Measurements from ENCODE around the gene RPS6KB1.
A peak's percentile ranks its signal among the peaks of the same experiment; 100 is the strongest.
"Not testable (repeated sequence)": the region's sequence is repeated elsewhere in the genome, so short reads cannot be mapped to it uniquely, and the experiment has no call there.

Gene RPS6KB1

DNA sequence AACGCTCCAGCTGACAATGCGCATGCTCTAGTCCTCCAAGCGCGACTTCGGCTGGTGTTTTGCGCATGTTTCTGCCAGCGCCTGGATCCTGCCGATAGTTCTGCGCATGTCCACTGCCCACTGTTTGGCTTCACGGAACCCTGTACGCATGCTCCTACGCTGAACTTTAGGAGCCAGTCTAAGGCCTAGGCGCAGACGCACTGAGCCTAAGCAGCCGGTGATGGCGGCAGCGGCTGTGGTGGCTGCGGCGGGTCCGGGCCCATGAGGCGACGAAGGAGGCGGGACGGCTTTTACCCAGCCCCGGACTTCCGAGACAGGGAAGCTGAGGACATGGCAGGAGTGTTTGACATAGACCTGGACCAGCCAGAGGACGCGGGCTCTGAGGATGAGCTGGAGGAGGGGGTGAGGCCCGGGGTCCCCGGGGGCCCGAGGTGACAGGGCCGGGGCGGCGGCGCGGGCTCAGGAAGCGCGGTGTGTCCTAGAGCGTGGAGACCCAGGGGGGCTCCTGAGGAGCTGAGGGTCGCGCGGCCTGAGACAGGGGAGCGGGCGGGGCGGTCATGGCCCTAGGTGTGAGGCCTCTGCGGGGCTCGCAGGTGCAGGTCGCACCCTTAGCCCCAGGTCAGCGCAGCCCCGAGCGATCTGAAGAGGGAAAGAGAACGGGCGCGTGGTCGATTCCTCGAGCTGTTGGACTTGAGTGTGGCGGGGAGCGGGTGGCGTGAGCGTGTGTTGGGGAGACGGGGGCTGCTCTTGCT lies at the start of gene RPS6KB1, which contains the start of gene TUBD1:
Gene RPS6KB1, plus strand, starts transcription at position 198 of the 752 bp plus-strand sequence. Its CDS starts 64 bp downstream, at position 262.
Gene TUBD1, minus strand, starts transcription at position 20 of the 752 bp plus-strand sequence. CDS start 1,941 bp downstream, outside the sequence.
- peak; percentile 99 for DNase-seq

DNA sequence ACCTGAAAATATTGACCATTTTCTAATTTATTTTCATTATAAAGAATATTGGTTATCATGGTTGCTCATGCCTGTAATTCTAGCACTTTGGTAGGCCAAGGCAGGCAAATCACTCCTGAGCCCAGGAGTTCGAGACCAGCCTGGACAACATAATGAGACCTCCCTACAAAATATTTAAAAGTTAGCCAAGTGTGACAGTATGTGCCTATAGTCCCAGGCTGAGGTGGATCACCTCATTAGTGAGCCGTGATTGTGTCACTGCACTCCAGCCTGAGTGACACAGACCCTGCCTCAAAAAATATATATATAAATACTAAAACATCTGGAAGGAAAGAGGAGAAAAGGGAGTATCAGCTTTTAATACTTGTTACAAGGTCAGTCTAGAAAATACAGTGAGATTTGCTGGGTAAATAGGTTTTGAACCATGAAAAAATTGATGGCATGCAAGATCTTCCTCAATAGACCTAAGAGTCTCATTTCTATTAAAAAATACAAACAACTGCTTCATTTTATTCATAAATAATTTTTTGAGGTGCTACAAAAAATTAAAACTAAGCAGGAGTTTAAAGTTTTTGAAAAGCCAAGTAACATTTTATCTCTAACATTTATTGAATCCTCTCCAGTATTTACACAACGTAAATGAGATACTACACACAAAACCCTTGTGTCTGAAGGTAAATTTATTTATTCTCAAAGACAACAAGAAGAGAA lies 47.9 kb upstream of the RPS6KB1 start:
- no peak for DNase-seq

DNA sequence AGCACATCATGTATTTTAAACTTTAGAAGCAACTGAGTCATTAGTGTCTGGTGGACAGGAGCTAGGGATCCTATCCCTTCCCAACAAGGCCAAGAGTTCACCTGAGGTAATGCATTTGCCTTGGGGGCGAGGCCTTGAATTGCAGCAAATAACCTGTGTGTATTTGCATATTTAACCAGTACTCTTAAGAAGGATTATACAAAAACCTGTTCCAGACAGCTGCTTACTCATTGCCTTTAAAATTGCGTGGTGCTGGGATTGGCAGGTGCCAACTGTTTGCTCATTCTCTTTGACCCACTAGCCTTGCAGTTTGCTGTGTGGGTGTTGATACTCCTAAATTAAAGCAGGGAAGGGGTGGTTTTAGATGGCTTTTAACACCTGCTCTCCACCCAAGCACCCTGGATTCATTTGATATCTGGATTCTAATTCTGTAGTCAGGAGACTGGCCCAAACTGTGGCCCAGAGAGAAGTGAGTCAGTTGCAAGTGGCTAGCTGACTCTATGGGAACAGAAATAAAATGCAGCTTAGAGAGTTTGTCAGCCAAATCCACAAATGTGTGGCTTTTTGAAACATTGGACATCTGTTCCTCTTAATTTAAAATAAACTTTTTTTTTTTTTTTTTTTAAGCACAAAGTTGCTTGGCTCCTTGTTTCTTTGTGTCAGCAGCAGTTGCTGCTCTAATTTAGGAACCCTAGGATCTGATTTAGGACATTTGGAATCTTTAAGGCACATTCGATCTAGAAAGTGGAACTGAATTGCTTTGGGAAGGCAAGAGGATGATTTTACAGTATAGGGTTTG lies 47.1 kb upstream of the RPS6KB1 start:
- peak; percentile 59 for DNase-seq

DNA sequence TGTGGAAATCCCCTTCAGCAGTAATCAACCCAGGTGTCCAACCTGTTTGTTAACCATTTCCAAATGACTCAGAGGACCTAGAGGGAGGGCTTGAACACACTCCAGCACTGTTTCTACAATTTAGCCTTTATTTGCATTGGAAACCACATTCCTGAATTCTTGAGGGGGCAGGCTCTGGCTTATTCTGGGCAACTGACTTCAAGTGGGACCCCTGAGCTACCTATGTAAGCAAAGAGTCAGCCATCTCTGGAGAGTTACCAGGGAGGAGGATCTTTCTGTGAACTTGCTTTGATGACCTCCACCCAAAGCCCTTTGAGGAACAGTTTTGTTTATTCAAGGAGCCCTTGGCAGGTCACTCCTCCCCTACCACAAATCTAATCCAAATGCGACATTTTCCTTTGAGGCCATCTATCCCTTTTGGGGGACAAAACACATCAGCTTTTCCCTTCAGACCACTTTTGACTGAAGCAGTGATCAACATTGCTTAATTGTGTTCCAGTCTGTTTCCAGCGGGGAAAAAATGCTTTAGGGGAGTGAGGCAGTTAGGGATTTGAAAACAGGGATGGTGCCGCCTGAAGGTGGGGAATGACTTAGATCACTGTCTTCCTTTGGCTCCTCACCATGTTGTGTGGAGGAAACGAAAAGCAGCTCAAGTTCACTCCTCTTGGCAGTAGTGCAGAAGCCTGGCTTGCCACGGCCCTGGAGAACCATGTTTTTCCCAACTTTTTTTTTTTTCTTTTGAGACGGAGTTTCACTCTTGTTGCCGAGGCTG lies 46.3 kb upstream of the RPS6KB1 start:
- no peak for DNase-seq

DNA sequence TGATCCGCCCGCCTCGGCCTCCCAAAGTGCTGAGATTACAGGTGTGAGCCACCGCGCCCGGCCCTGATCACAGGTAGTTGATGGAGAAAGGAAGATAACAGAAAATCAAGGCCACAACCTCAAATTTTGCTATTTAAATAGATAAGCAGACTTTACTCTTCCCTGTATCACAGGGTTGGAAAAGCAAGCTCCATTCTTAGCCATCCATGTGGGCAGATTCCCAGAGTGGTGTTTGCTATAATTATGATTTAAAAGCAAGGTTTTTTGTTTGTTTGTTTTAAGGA lies 44.6 kb upstream of the RPS6KB1 start:
- no peak for DNase-seq

DNA sequence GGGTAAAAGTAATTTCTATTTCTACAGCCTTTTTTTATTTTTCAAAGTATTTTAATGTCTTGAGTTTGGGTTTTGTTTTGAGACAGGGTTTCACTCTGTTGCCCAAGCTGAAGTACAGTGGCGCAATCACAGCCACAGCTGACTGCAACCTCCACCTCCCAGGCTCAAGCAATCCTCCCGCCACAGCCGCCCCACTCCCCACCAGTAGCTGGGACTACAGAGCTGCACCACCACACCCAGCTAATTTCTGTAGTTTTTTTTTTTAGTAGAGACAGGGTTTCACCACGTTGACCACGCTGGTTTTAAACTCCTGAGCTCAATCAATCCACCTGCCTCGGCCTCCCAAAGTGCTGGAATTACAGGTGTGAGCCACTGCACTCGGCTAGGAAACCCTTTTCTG lies 44.1 kb upstream of the RPS6KB1 start:
- DNase-seq, result peak; percentile 78

DNA sequence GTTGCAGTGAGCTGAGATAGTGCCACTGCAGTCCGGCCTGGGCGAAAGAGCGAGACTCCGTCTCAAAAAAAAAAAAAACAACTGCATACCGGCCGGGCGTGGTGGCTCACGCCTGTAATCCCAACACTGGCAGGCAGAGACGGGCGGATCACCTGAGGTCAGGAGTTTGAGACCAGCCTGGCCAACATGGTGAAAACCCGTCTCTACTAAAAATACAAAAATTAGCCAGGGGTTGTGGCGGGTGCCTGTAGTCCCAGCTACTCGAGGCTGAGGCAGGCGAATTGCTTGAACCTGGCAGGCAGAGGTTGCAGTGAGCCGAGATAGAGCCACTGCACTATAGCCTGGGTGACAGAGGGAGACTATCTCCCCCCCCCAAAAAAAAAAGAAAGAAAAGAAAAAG lies 42.6 kb upstream of the RPS6KB1 start:
- not testable (repeated sequence) for DNase-seq

DNA sequence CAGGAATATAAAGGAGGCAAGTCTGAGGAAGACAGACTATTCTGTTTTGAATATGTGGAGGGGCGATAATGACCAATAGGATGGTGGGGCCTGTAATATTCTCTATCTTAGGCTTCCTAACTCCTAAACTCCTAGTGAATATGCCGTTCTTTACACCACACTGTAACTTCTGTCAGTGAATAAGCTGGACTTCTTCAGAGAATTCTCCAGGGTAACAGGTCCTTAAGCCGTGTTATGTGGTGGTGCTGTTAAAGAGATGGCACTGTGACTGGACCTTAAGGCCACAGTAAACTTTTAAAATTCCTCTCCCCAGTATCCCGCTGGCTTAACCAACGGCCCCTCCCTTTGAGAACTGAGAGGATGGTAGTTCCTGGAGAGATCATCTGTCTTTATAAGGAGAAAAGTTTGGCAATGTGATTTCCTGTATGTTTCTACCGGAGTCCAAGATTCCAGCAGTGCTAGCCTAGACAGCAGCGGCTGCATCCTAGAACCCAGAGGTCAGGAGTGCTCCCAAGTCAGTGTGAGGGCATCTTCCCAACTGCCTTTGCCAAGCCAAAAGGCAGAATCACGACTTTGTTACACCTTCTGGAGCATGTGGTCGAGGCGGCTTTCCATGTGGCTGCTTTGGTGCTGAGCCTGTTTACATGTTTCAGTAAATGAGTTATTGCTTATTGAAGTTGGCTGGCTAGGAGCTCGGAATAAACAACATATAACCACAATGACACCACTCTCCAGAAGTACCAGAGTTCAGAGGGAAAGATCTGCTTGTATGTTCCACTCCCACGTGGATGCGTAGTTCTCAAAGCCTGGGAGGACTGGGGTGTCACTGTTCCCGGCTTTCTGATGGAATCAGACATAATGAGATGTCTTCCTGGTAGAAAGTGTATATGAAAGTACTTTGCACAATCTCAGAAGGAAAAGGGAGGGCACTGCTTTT lies 41.2 kb upstream of the RPS6KB1 start:
- DNase-seq, result no peak

DNA sequence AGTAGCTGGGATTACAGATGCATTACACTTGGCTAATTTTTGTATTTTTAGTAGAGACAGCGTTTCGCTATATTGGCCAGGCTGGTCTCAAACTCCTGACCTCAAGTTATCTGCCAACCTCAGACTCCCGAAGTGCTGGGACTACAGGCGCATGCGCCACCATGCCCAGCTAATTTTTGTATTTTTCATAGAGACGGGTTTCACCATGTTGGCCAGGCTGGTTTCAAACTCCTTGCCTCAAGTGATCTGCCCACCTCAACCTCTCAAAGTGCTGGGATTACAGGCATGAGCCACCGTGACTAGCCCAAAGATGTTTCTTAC lies 40.1 kb upstream of the RPS6KB1 start:
- DNase-seq, result not testable (repeated sequence)

DNA sequence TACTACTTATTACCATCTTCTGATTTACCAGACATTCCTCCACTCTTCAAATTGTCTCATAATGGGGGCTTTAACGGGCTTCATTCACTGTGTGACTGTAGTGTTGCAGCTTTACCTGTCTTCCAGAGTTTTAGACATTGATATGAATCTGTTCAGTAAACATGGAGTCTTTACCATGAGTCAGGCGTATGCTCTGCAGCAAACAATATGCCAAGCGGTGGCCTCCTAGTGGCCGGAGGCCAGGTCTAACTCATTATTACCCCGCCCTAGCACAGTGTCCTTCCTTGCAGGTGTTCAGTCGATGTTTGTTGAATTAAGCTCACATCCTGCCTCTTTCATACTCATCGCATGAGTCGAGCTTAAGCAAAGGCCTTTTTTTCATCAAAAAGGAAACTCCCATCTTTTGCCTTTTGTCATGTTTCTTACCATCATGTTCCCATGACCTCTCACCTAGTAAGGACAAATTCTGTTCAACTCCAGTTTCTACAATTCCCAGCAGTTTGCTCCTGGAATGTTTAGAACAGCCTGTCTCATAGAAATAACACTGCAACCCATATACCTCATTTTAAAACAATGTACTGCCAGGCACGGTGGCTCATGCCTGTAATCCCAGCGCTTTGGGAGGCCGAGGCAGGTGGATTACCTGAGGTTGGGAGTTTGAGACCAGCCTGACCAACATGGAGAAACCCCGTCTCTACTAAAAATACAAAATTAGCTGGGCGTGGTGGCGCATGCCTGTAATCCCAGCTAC lies 39.6 kb upstream of the RPS6KB1 start:
- peak; percentile 75 for DNase-seq

DNA sequence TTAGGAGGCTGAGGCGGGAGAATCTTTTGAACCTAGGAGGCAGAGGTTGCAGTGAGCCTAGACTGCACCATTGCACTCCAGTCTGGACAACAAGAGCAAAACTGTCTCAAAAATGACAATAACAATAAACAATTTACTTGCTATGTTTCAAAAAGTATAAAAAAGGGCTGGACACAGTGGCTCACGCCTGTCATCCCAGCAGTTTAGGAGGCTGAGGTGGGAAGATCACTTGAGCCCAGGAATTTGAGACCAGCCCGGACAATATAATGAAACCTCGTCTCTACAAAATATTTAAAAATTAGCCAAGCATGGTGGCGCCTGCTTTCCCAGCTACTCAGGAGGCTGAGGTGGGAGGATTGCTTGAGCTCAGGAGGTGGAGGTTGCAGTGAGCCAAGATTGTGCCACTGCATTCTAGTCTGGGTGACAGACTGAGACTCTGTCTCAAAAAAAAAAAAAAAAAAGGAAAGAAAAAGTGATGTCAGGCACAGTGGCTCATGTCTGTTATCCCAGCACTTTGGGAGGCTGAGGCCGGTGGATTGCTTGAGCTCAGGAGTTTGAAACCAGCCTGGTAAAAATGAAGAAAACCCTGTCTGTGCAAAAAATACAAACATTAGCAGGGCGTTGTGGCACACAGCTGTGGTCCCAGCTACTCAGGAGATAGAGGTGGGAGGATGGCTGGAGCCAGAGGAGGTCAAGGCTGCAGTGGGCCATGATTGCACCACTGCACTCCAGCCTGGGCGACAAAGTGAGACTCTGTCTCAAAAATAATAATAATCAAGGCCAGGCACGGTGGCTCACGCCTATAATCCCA lies 38.8 kb upstream of the RPS6KB1 start:
- DNase-seq, result not testable (repeated sequence)

DNA sequence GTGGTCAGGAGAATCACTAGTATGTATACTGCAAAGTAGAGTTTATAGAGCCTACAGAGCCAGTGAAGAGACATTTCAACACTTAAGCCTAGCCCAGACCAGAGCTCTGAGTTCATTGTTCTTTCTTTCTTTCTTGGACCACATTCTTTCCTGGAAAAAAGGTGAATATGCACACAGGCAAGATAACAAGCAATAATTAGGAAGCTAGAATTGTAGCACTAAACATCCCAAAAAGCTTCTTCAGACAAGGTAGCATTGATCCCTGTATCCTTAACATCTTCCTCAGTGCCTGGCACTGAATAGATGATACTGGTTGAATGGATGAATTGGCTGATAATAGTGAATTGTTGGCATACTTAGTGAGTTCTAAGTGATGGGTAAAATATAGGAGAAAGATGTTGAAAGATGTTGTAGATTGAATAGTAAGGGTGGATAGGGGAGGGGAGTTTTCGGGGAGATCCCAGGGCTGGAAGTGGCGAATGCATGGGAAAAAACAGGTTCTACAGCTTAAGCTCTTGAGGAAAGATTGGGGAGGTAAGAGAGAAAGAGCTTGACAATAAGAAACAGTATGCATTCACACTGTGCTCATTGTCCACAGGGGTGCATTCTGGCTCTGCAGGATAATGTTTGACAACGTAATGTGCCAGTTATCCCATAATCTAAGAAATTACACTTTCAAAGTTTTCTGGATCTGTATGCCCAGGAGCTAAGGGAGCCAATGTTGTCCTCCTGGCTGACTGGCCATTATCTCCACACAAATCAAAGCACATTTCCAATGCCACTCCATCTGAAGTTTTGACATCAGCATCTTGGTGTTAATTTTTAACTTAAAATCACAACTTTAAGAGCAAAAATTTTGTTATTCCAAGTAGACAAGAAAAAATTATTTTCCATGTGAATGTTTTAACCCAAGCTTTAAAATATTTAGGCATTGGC lies 35.8 kb upstream of the RPS6KB1 start:
- DNase-seq, result no peak

DNA sequence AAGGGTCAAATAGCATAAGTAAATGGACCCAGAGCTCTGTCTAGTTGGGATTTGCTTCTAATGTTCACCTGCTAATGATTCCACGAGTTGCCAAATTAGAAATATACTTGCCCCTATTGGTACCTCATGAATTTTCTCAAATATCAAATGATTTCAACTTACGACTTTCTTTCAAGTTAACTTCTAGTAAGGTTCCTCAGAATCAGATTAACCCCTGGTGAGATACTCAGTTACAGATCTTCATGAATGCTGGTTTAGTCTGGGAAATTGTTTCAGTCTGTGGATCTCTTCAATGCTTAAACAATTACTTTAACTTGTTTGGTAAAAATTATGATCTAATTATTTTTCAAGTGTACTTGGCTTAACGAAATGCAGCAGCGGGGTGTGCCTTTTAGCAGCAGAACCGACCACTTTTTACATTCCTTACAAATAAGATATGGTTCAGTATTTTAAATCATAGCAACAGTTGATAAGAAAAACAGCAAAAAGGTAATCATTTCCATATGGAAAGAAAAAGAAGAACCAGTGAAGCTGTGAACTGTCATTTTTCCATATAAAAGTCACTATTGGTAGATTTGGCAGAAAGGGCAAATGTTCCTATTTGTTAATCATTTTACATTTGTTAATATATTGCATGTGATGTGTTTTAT lies 34.6 kb upstream of the RPS6KB1 start:
- DNase-seq, result no peak

DNA sequence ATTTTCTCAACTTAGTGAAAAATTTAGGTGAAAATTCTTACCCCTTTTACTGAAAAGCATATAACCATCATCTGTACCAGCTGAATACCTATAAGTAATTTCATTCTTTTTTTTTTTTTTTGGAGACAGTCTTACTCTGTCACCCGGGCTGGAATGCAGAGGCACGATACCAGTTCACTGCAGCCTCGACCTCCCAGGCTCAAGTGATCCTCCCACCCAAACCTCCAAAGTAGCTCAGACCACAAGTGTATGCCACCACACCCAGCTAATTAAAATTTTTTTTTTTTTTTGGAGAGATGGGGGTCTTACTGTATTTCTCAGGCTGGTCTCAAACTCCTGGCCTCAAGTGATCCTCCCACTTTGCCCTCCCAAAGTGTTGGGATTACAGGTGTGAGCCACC lies 34.0 kb upstream of the RPS6KB1 start:
- no peak for DNase-seq

DNA sequence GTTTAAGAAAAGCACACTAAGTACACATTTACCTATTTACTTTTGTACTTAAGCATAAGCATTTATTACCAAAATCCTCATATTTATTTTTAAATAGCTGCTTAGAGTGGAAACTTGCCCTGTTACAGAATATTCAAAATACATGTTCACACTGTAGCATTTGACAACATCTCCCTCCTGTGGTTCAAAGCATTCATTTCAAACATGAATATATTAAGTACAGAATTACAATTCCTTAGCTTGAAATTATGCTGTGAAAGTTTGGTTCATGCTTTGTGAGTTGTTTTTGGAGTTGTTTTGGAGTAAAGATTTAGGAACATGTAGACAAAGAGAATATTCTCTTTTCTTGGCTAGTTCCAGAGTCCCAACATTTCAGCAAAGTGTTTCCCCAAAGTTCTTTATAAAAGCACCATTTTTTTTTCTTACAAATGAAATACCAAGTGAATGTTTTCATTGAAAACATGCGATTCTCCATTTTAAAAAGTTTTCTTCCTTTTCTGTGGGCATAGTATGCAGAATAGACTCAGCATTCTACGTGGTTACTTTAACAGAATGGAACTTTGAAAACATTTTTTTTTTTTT lies 33.4 kb upstream of the RPS6KB1 start:
- DNase-seq, result no peak

DNA sequence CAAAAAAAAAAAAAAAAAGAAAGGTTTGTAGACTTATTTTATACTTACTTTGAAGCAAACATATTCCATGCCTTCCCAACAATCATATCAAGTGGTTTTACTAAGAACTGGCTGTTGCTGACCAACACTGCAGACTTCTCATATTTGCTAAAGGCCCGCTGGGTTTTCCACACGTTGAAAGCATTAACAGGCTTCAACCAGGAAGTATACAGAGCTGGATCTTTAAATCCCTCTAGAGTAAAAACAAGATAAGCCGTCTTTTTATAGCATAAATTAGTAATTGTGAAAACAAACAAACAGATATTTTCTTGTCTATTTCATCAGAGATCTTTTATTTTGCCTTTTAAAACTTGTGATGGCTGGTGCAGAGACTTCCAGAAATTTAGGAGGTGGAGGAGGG lies 29.3 kb upstream of the RPS6KB1 start:
- DNase-seq, result no peak

DNA sequence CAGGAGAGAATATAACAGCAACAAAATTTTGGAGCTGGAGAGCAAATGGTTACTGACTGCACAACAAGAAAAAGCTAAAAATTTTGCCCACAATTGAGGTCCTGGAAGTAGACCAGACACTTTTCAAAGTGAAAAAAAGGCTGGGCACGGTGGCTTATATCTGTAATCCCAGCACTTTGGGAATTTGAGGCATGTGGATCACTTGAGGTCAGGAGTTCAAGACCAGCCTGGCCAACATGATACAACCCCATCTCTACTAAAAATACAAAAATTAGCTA lies 23.0 kb upstream of the RPS6KB1 start:
- DNase-seq, result no peak

DNA sequence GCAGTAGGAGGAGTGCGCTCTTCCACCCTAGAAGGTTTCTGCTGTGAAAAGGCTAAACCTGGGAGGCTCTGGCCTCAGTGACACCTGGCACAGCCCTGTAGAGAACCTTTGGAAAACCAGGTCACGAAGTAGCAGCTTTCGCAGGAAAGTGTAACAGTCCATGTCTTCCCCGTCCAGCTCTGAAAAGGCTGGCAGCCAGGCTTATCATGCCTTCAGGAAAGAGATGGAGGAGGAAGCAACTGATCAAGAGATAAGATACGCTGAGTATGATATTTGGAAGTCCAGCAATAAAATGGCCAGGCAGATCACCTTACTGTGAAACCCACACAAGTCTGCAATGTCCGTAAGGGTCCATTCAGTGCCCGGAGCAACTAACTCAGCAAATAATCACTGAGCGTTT lies 22.4 kb upstream of the RPS6KB1 start:
- DNase-seq, result no peak
